ENCODE results near the gene PRRT1.

The PRRT1 gene

DNA sequence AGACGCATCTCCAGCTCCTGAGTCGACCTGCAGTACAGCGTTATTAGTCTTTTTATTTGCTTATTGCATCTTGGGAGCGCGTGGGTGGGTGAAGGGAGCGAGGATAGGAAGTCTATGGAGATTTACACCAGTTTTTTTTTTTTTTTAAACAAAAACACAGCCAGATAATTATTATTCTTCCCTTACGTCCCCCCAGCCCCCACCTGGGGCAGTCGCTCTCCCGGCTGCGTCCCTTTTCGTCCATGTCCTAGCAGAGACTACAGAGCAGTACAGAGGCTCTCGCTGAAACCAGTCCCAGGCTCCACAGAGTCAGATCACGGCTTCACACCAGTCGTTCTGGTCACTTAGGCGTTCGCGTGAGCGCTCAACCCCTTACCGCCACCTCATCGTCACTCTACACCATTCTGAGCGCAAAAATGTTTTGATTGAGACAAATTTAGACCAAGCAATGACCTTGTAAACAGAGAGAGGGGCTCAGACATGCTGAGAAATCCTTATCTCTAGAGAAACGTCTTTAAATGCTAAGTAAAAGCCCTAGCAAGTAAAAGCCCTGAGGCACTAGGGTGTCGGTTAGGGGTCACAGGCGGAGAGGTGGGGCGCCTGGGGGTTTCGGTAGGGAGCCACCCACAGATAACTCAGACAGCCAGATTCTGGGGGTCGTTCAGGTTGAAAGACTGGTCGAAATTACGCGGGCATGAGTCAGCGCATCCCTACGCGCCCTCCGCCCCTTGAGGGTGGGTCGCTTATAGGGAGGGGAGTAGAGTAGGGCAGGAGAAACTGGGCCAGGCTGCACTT is 1.2 kb upstream of the PRRT1 start:
- TF ChIP-seq, protein P1, sequence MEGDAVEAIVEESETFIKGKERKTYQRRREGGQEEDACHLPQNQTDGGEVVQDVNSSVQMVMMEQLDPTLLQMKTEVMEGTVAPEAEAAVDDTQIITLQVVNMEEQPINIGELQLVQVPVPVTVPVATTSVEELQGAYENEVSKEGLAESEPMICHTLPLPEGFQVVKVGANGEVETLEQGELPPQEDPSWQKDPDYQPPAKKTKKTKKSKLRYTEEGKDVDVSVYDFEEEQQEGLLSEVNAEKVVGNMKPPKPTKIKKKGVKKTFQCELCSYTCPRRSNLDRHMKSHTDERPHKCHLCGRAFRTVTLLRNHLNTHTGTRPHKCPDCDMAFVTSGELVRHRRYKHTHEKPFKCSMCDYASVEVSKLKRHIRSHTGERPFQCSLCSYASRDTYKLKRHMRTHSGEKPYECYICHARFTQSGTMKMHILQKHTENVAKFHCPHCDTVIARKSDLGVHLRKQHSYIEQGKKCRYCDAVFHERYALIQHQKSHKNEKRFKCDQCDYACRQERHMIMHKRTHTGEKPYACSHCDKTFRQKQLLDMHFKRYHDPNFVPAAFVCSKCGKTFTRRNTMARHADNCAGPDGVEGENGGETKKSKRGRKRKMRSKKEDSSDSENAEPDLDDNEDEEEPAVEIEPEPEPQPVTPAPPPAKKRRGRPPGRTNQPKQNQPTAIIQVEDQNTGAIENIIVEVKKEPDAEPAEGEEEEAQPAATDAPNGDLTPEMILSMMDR (IDR thresholded peaks at IDR 0.05): no peak

DNA sequence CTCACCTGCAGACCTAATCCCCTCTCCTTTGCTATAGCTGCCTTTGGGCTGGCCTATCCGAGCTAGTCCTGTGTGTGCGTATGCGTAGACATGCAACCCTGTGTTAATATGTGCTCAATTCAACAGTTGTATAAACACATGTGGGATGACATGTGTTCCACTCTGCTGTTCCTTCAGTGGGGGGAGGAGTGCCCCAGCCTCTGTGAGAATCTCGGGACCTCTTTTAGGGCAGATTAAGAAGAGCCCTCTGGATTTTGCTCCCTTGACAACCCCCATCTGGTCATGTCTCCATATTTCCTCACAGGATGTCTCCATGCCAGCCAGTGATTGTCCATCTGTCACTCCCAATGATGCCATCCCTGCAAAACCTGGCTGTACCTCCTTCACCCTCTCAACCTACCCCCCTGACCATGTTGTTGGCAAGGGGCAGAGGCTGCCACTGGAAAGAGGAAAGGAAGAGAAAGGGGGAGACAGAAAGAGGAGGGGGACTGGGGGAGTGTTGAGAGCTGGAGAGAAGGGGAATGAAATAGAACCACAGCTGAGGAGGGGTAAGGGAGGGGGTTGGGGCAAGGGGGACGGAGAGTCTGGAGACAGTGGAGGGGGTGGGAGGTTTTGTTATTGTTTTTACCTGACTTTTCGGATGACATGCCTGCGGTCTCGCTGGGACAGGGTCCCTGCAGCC is 417 bp downstream of the PRRT1 start:
- TF ChIP-seq, protein P1 (IDR thresholded peaks at IDR 0.05): no peak

DNA sequence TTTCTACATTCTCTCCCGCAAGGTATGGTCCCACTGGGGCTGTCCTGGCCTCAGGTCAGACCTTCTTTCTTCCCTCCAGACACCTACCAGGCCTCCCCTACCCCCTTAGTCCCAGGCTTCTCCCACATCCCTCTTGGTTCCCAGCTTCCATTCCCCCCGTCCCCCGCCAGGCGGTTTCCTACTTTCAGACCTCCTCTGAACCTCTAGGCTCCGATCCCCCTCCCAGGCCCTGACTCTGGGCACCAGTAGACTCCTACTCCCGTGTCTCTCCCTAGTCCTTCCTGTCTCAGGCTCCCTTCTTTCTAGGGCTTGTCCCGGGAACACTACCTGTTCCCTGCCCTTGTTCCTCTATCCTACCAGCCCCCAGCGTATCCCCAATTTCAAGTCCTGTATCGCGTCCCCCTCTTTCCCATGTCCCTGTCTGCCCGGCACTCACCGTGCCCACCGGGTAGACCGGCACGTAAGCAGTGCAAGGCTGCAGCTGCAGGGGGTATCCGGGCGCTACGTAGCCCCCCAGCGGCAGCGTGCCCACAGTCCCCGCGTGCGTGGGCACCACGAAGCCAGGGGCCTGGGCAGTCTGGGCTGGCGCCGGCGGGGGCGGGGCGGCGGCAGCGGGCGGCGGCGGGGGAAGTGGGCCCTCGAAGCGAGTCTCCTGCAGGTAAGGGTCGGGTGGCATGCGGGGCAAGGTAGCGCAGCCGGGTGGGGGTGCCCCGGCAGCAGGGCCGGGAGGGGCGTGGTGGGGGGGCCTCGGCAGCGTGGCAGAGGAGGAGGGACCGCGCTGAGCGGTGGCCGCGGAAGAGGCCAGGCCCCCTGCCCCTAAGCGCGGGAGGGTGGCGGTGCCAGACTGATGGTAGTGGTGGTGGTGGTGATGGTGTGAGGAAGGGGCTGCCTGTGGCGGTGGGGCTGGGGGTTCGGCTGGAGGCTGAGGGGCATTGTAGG is 1.5 kb downstream of the PRRT1 start:
- TF ChIP-seq, protein P1 (IDR thresholded peaks at IDR 0.05): no peak

DNA sequence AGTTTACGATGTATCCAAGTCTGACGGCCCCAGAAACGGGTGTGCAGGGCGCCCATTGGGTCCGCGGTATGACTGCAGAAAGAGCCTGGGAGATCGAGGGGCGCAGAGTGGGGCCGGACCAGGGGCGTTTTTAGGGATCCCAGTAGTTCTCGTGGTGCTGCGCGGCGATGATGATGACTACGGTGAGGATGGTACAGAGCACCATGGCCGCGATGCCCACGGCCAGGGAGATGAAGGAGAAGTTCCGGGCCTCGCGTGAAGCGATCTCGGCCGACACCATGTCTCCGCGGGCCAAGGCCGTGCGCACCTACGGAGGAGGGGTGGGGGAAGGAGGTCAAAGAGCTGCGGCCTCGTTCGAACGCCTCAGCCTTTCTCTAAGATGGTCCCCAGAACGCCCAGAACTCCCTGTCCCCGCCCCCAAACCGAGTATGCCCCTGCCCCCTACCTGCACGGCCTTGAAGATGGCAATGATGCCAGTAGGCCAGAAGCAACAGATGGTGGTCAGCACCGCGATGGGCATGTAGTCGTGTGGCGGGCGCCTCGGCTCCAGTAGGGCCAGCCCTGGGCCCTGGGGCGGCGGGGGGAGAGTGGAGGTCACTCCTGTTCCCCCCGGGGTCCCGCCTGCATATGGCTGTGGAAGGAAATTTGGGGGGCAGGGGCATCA is 2.5 kb downstream of the PRRT1 start:
- TF ChIP-seq, protein P1 (IDR thresholded peaks at IDR 0.05): no peak

DNA sequence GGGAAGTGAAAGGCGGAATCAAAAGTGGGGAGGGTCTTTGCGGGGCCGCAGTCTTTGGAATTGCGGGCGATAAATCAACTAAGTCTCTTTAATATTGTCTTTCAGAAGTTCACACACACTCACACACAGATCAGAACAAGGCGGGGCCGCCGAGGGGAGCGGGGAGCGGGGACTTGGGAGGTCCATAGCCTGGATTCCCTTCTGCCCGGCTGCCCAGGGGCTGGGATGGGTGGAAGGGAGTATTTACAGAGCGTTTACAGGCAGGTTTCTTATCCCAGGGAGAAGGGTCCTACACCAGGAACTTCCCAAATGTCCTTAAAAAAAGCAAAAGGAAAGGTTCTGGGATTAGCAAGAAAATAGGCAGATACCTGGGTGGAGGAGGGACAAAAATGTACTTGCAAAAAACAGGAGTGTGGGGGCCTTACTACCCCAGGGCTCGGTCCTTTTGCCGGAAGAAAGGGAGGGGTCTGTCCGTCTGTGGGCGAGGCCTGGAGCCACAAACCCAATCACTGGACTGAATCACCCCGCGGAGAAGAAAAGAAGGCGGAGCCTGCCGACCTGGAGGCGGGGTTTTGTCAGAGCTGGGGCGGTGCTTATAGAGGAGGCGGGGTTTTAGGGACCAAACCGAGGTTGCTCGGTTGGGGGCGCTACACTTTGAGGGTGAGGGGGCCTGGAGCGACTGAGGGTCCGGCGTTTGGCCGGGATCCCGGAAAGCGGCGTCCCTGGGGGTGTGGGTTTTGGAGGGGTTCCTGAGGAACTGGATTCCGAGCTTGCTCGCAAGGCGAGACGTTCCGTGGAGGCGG is 3.2 kb downstream of the PRRT1 start:
- TF ChIP-seq, protein P1 (IDR thresholded peaks at IDR 0.05): no peak

DNA sequence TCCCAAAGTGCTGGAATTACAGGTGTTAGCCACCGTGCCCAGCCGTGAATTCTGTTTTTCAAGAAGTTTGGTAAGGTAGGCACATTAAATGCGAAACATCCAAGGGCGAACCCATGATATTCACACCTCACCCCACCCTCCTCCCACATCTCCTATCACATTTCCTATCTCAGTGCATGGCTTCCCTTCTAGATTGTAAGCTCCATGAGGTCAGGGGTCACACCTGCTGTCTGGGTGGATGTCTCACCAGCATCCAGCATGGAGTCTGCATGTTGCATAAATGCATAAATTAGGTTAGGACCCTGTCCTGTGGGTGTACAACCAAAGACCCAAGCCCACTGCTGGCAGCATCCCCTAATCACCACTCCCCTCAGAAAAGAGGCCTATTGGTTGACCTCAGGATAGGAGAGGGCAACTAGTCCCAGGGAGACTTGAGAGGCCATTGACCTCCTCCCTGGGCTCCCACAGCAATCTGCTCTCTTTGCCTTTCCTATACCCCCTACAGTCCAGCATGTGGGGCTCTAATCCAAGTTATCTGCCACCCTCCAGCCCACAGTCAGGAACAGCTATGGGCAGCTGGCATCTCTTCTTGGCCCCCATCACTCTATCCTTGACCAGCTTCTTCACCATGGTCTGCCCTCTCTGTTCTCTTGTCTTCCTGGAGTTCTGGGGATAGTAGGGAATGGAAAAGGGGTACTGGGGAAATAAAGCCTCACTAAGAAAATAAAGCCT is 4.2 kb downstream of the PRRT1 start:
- TF ChIP-seq, protein P1 (IDR thresholded peaks at IDR 0.05): no peak

Measured in LNCAP (cell line).